Stimulated activated naive CD8-positive, alpha-beta T cell treated with anti-CD3 and anti-CD28 coated beads, Interleukin-15, Interleukin-2, amounts not matched to agents 100 ng/mL and 50 ng/mL, for 24 hours (primary cell): ENCODE measurements around the gene FGF7.
"Not testable (repeated sequence)": the region's sequence is repeated elsewhere in the genome, so short reads cannot be mapped to it uniquely, and the experiment has no call there.

Experiments
- H3K27ac Mint-ChIP-seq: one replicate; pipeline ENCODE4 v1.8.0; 2021; ENCODE audit warnings: mild to moderate bottlenecking, mixed read lengths
- H3K27me3 Mint-ChIP-seq: one replicate; pipeline ENCODE4 v1.8.0; 2021; ENCODE audit warnings: mixed read lengths
- H3K36me3 Mint-ChIP-seq: one replicate; pipeline ENCODE4 v1.8.0; 2021; ENCODE audit warnings: low read depth, mixed read lengths
- H3K4me1 Mint-ChIP-seq: one replicate; pipeline ENCODE4 v1.8.0; 2021; ENCODE audit warnings: low read depth, mixed read lengths
- H3K4me3 Mint-ChIP-seq: one replicate; pipeline ENCODE4 v1.8.0; 2021; ENCODE audit warnings: mild to moderate bottlenecking, mixed read lengths
- H3K9me3 Mint-ChIP-seq: one replicate; pipeline ENCODE4 v1.8.0; 2021; ENCODE audit warnings: mixed read lengths

The FGF7 gene

DNA sequence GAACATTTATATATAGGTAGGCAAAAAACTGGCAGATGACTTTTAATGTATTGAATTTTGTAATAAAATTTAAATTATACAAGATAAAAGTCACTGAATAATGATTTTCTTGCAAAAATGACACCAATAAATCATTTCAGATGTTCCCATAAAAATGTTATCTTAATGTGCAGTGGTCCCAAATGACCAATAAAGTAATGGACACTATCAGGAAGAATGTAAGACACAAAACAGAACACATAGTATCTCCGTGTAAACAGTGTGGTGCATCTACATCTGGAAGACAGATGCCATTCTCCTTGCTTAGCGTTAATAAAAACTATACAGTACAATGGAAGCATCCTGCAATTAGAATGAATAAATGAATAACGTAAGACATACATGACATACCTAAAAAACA, 41.5 kb downstream of the FGF7 start:
- Mint-ChIP-seq H3K4me1 (no peaks in the 10 kb centered on the region), H3K4me3 (no peak overlapping the region), H3K27ac (no peak overlapping the region), H3K27me3 (no peaks in the 10 kb centered on the region), H3K36me3 (no peaks in the 10 kb centered on the region), H3K9me3 (no peaks in the 10 kb centered on the region)

DNA sequence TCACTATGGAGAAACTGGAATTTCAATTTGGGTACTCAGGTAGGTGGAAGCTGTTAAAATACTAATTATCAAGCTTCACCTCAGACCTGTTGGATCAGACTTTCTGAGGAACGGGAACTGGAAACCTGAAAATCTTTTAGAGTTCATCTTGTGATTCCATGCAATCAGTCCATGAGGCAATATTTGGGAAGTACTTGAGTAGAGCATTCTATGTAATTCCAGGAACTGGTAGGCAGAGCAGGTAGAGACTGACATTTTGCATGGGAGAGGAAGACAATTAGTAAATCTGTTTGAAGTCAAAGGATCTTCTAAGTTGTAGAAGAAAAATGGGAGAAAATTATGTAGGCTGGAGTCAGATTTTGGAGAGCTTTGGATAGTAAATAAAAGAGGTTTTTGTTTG, 43.1 kb downstream of the FGF7 start:
- H3K4me1 Mint-ChIP-seq: no peaks in the 10 kb centered on the region
- no peaks in the 10 kb centered on the region for H3K27me3 Mint-ChIP-seq
- H3K27ac Mint-ChIP-seq: no peak overlapping the region

DNA sequence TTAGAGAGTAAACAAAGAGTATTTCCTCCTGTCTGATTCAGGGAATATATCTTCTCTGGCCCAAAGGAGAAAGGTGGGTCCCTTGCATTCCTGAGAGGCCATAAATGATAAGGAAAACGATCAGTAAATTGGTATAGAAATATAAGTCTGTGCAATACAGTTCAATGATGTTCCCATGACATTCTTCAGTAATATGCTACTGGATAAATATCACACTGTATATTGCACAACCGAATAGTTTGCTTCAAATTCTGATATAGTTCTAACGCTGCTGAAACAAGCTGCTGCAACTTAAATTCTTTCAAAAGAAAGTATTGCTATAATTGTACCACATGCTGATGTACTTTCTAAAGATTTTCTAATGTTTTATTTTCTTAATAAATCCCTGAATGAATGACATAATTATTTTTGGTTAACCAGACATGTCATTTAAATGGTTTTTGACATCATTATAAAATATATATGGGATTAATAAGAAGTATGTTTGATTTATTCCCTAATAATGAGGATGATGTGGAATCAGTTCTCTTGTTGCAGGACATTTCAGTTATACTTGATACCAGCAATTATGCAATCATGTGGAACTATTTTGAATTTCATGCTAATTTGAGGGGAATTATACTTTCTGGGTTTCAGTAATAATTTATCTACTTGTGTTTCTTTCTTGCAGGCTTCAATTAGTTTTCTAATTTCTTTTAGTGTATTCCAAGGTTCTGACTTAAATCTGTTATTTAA, 44.9 kb downstream of the FGF7 start:
- H3K36me3 Mint-ChIP-seq: no peaks in the 10 kb centered on the region
- H3K9me3 Mint-ChIP-seq: no peaks in the 10 kb centered on the region
- H3K27me3 Mint-ChIP-seq: peaks cover 3% of the 10 kb centered on the region
- peaks cover 7% of the 10 kb centered on the region for H3K4me1 Mint-ChIP-seq
- H3K27ac Mint-ChIP-seq: no peak overlapping the region
- no peak overlapping the region for H3K4me3 Mint-ChIP-seq

More for the DNA sequence above, 43.1 kb downstream of the FGF7 start:
- Mint-ChIP-seq H3K4me3 (no peak overlapping the region), H3K36me3 (no peaks in the 10 kb centered on the region), H3K9me3 (no peaks in the 10 kb centered on the region)

DNA sequence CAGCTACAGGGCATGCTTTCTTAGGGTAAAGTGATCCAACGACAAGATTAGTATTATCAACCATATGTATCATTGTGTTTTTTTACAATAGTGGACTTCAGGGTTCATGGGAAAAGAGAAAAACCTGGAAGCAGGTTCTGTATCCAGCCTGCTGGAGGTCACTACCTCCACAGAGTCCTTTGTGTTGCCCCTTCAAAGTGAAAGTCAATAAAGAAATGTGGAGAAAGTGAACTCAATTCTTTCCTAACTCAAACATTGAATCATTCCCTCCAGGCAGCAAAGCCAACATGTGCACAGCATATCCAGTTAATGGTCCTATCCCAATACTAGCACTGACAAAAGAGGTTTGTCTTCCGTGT, 45.4 kb downstream of the FGF7 start:
- no peaks in the 10 kb centered on the region for H3K36me3 Mint-ChIP-seq
- H3K27ac Mint-ChIP-seq: no peak overlapping the region
- no peaks in the 10 kb centered on the region for H3K9me3 Mint-ChIP-seq
- peaks cover 7% of the 10 kb centered on the region for H3K4me1 Mint-ChIP-seq
- no peak overlapping the region for H3K4me3 Mint-ChIP-seq
- peaks cover 3% of the 10 kb centered on the region for H3K27me3 Mint-ChIP-seq

DNA sequence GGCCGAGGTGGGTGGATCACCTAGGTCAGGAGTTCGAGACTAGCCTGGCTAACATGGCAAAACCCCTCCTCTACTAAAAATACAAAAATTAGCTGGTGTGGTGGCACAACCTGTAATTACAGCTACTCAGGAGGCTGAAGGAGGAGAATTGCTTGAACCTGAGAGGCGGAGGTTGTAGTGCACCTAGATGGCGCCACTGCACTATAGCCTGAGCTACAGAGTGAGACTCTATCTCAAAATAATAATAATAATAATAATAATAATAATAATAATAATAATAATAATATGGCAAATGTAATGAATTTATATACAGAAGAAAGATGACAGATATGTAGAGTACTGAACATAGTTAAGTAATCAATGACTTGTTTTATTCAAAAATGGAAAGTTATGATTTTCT, 48.2 kb downstream of the FGF7 start:
- H3K4me1 Mint-ChIP-seq, H3K4me3 Mint-ChIP-seq: not testable (repeated sequence)

DNA sequence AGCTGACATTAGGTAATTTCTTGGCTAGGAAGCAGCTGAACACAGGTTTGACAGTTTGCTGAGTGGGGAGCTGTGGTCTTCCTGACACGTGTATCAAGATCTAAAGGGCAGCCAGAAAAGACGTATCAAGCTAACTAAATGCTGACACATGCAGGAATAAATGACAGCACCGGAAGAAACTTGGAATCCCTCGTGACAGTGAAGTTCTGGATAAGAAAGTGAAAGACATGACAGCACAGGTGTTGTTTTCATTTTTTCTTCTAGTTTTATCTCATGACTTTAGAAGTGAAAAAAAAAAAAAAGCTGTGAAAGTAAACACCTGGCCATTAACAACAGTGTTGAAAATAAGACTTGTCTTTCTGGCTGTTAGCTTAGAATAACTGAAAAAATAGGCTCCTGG, 48.7 kb downstream of the FGF7 start:
- Mint-ChIP-seq H3K4me1 (peaks cover 7% of the 10 kb centered on the region), H3K4me3 (no peak overlapping the region), H3K36me3 (no peaks in the 10 kb centered on the region), H3K27ac (no peak overlapping the region), H3K9me3 (no peaks in the 10 kb centered on the region), H3K27me3 (peaks cover 3% of the 10 kb centered on the region)

More for the DNA sequence above, 48.2 kb downstream of the FGF7 start:
- H3K9me3 Mint-ChIP-seq, H3K36me3 Mint-ChIP-seq, H3K27ac Mint-ChIP-seq, H3K27me3 Mint-ChIP-seq: not testable (repeated sequence)

DNA sequence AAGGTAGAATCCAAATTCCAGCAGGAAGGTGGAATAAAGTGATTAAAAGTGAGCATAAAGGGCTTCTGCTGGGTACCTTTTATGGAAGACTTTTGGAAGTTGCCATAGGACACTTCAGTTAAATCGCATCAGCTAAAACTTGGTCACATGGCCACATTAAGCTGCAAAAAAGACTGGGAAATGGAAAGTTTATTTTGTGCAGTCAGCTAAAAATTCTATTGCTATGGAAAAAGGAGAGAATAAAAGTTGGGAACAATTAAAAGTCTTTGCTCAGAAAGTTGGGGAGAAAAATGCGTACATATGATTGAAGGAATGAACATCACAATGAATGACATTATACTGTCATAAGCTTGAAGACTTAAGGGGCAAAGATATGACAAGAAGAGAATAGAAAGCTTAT, 49.3 kb downstream of the FGF7 start:
- H3K36me3 Mint-ChIP-seq: no peaks in the 10 kb centered on the region
- no peak overlapping the region for H3K27ac Mint-ChIP-seq
- peaks cover 7% of the 10 kb centered on the region for H3K4me1 Mint-ChIP-seq
- H3K9me3 Mint-ChIP-seq: no peaks in the 10 kb centered on the region
- peaks cover 3% of the 10 kb centered on the region for H3K27me3 Mint-ChIP-seq
- no peak overlapping the region for H3K4me3 Mint-ChIP-seq

DNA sequence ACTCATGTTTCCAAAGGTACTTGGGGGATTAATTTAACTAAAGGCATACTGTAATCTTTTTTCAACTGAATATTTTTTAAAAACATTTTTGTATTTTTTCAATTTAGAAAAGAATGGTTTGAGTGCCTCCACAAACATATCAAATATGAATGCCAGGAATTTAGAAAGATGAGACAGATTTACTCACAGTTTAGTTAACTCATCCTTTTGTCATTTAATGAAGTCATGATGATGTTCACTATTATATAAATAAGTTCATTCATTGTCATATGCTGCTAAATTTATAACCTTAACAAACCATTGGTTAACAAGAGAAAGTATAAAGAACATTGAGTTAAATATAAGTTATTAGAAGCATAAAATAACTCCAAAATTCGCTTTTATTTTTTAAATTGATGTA, 50.0 kb downstream of the FGF7 start:
- no peak overlapping the region for H3K27ac Mint-ChIP-seq
- peaks cover 3% of the 10 kb centered on the region for H3K27me3 Mint-ChIP-seq
- no peaks in the 10 kb centered on the region for H3K9me3 Mint-ChIP-seq
- H3K36me3 Mint-ChIP-seq: no peaks in the 10 kb centered on the region
- peaks cover 7% of the 10 kb centered on the region for H3K4me1 Mint-ChIP-seq
- no peak overlapping the region for H3K4me3 Mint-ChIP-seq

DNA sequence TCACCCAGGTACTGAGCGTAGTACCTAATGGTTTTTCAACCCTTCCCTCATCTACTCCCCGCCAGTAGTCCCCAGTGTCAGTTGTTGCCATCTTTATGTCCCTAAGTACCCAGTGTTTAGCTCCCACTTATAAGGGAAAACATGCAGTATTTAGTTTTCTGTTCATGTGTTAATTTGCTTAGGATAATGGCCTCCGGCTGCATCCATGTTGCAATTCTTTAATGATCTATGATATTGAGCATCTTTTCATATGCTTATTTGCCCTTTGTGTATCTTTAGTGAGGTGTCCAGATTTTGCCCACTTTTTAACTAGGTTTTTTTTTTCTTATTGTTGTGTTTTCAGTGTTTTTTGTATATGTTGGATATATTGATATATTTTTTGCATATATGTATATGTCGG, 55.0 kb downstream of the FGF7 start:
- not testable (repeated sequence) for H3K9me3 Mint-ChIP-seq, H3K4me1 Mint-ChIP-seq, H3K4me3 Mint-ChIP-seq, H3K27ac Mint-ChIP-seq, H3K27me3 Mint-ChIP-seq, H3K36me3 Mint-ChIP-seq

DNA sequence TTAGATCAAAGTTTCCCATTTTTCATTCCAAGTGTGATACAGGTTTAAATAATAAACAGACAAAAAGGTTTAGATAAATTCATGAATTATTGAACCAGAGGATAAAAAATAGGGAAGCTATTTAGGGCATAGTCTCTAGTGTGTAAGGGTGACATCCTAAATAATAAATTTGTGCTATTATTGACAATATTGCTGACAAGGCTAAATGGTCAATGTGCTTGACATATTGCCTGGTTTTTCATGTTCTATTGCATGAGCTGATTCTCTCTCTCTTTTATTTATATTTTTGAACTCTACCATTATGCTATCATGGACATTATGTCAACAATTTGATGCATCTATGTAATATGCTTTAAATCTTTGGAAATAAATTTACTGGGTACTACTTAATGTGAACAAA, 55.9 kb downstream of the FGF7 start:
- not testable (repeated sequence) for H3K36me3 Mint-ChIP-seq, H3K4me1 Mint-ChIP-seq

DNA sequence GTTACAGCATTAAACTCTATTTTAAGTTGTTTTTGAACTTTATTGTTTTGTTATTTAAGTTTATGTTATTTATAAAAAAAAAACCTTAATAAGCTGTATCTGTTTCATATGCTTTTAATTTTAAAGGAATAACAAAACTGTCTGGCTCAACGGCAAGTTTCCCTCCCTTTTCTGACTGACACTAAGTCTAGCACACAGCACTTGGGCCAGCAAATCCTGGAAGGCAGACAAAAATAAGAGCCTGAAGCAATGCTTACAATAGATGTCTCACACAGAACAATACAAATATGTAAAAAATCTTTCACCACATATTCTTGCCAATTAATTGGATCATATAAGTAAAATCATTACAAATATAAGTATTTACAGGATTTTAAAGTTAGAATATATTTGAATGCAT, 62.4 kb downstream of the FGF7 start:
- H3K4me1 Mint-ChIP-seq, H3K27ac Mint-ChIP-seq, H3K4me3 Mint-ChIP-seq, H3K27me3 Mint-ChIP-seq, H3K36me3 Mint-ChIP-seq, H3K9me3 Mint-ChIP-seq: not testable (repeated sequence)

More for the DNA sequence above, 55.9 kb downstream of the FGF7 start:
- H3K4me3 Mint-ChIP-seq, H3K27me3 Mint-ChIP-seq, H3K9me3 Mint-ChIP-seq, H3K27ac Mint-ChIP-seq: not testable (repeated sequence)

DNA sequence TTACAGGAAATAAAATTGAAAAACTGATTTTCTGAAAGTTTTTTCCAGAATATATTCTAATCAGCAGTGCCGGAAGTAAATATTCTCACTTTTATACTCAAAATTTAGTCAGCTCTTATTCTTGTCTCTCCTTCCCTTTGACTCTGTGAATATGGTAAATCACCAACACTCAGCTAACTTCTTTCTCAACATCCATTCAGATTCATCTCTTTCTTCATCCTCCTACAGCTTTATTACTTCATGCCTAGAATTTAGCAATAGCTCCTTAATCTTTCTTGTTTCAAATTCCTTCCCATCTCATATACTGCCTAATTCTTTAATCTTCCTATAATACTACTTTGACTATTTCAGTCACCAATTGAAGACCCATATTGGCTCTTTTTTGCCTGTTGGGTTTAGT, 67.9 kb downstream of the FGF7 start:
- H3K27ac Mint-ChIP-seq: no peak overlapping the region
- no peaks in the 10 kb centered on the region for H3K4me1 Mint-ChIP-seq
- no peaks in the 10 kb centered on the region for H3K27me3 Mint-ChIP-seq
- no peaks in the 10 kb centered on the region for H3K9me3 Mint-ChIP-seq
- H3K4me3 Mint-ChIP-seq: no peak overlapping the region
- H3K36me3 Mint-ChIP-seq: no peaks in the 10 kb centered on the region

DNA sequence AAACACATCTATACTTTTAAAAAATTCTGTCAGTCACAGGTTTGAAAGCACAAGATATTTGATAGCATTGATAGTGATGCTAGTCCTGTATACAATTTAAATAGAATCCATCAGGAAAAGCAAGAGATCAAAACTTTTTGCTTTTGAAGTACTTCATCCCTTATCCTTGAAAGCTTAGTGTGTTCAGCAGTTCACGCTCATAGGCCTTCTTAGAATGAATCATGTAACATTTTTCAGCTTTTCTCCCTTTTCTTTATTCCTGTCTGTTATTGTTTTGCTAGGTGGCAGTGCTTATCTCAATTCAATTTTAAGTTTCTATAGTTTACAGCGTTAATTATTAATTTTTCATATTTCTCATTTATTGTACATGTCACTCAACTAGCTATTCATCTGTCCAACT, 69.1 kb downstream of the FGF7 start:
- no peaks in the 10 kb centered on the region for H3K4me1 Mint-ChIP-seq
- H3K27ac Mint-ChIP-seq: no peak overlapping the region
- no peaks in the 10 kb centered on the region for H3K9me3 Mint-ChIP-seq
- H3K36me3 Mint-ChIP-seq: no peaks in the 10 kb centered on the region
- H3K27me3 Mint-ChIP-seq: no peaks in the 10 kb centered on the region
- H3K4me3 Mint-ChIP-seq: no peak overlapping the region

DNA sequence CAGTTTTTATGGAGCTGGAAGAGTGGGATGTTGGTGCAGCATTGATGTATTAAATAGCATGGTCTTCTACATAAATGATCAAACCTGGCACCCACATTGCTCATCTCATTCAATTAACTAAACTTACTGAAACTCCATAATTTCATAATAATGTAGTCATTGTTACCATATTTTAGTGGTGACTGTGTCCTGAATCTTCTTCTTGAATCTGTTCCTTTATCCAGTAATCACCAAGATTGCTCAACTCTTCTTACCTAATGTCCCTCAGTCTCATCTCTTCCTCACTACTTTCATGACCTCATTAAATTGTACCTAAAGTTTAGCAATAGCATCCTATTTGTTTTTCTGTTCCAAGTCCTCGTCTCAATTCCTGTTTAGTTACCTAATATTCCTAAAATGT, 69.8 kb downstream of the FGF7 start:
- Mint-ChIP-seq H3K27ac (no peak overlapping the region), H3K36me3 (no peaks in the 10 kb centered on the region), H3K4me3 (no peak overlapping the region), H3K4me1 (no peaks in the 10 kb centered on the region), H3K9me3 (no peaks in the 10 kb centered on the region), H3K27me3 (no peaks in the 10 kb centered on the region)

DNA sequence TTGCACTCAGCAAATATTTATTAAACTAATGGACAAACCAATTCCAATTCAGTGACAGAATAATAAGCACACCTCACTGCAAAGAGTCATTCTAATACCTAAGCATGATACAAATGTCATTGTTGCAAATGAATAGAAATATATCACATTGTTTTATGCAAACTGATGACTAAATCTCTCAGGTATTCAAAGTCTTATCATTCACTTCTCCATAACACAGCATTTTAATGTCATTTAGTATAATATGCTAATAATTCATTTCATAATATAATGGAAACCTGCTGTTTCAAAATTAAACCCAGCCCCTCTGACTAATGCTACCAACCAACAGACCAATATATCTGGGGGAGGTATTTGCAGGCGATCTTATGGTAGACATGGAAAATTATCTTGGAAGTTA, 71.8 kb downstream of the FGF7 start:
- Mint-ChIP-seq H3K9me3 (no peaks in the 10 kb centered on the region), H3K4me1 (no peaks in the 10 kb centered on the region), H3K27me3 (no peaks in the 10 kb centered on the region), H3K27ac (no peak overlapping the region), H3K4me3 (no peak overlapping the region), H3K36me3 (no peaks in the 10 kb centered on the region)

DNA sequence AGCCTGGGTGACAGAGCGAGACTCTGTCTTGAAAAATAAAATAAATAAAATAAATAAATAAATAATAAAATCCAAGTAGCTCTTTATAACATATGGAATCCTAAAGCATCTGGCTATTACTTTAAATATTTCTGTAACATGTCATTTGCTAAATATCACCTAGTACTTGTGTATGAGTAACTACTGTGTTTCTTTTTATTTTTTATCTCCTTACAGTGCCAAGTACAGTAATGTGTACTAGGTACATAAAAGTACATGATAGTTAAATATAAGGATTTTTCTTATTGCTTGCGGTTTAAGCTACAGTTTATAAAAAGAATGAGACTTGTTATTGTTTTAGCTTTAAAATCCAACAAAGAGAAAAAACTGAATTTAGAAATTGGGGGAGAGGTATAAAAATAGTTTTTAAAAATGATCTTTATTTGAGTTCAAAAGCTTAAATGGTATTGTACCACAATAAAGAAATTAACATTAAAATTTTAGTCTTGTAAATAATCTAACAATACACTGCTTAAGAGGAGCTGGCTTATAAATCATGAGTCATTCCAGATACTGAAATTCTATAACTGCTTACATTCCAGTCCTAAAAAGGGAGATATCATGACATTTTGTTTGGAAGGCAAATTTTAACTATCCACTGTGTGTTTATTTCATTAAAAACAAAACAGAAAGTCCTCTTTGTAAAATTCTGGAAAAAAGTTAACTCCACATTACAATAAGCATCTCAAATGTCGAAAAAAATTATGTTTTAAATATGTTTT, 73.1 kb downstream of the FGF7 start:
- H3K36me3 Mint-ChIP-seq: no peaks in the 10 kb centered on the region
- H3K4me1 Mint-ChIP-seq: no peaks in the 10 kb centered on the region
- H3K27ac Mint-ChIP-seq: no peak overlapping the region

More for the DNA sequence above, 73.1 kb downstream of the FGF7 start:
- Mint-ChIP-seq H3K4me3 (no peak overlapping the region), H3K9me3 (peaks cover 4% of the 10 kb centered on the region), H3K27me3 (no peaks in the 10 kb centered on the region)
